Renal cortex interstitium (tissue), 11 donors: ENCODE measurements around the gene PODN. TPM values are rescaled to one million over a fixed set of nuclear protein-coding genes. Genes with fewer than 3 reads are reported as not detected.

Experiments
- DNase-seq, 11 donors: peaks; one replicate each; pipeline ENCODE4 v3.0.0-alpha.2; 2013; ENCODE audit warnings: low read depth in 9 of 11, low spot score in 4 of 11; ENCODE audit errors: extremely low read depth in 1 of 11
- polyA plus RNA-seq, 3 donors: library from polyadenylated mRNA; unstranded; fragments of 120-200 nt; gene quantifications; one replicate each; pipeline ENCODE4 v1.2.1, GENCODE V29; 2013; ENCODE audit not compliant: insufficient read length in 3 of 3

PODN gene
- polyA plus RNA-seq, 3 donors = 1.1 to 2.6 (median 2.6) TPM

DNA sequence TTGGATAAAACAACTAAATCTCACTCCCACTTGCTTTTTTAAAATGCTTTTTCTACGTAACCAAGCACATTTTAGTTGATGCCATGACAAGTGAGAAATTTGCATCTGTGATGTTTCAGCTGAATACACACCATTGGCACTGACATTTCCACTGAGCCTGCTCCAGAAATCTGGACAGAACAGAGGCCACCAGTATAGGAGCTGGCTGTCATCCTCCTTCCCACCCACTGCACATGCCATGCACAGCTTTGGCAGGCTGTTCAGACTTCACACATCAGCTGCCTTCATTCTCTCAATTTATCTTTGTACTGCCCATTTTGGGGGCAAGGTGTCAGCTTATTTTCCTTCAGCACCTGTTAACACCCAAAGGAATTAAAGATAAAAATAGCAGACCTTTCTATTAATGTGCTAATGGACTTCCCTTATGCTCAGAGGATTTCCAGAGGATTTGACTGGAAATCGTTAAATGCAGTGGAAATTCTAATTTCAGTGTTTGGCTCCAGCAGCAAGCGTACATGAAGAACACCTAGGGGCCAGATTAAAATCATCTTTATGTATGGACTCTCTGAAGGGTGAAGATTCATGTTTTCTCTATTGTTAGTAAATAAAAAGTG, 12.9 kb upstream of the PODN start:
- DNase-seq = no peak

DNA sequence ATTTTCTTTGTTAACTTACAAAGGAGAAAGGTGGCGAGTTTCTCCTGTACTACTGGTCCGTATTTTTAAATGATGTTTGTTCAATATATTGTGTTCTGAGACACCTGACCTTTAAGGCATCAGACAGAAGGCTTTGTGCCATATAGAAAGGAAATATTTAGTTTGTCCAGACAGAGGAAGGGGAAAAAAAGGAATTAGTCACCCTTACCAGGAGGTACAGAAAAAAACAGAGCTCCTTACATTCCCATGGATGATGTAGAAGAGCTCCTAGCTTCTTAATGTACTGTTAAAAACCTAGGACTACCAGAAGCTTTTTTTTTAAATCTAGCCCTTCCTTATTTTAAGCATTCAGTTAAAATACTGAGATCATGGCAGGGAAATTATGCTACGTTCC, 12.4 kb upstream of the PODN start:
- no peak for DNase-seq

DNA sequence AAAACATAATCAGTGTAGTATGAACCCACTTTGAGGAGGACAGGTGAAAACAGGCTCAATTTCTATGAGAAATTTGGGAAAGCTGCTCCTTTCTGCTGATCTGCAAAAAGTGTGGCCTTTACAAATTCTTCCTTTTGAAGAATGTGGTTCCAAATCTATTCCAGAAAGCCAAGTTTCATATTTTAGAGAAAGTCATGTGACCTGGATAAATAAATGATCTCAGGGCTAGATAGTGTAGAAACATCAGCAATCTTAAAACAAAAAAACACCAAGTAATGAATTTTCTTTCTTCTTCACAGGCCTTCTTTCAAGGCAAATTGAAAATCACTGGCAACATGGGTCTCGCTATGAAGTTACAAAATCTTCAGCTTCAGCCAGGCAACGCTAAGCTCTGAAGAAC, 11.7 kb upstream of the PODN start:
- no peak for DNase-seq

DNA sequence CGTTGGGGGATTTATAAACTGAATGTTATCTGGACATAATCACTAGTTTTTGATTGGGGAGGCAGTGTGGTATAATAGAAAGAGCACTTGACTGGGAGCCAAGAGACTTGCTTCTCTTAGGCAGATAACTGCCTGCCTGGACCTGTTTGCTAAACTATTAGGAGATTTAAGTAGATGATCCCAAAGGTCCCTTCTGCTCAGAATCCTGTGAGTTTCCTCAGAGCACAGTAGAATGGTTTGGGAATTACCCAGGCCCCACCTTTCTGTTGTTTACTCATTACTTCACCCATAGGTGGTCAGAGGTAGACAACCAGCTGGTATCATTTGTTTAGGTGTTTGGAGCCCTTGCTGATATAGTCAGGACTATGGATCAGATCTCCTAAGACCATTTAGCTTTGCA, 10.3 kb upstream of the PODN start:
- DNase-seq = no peak

DNA sequence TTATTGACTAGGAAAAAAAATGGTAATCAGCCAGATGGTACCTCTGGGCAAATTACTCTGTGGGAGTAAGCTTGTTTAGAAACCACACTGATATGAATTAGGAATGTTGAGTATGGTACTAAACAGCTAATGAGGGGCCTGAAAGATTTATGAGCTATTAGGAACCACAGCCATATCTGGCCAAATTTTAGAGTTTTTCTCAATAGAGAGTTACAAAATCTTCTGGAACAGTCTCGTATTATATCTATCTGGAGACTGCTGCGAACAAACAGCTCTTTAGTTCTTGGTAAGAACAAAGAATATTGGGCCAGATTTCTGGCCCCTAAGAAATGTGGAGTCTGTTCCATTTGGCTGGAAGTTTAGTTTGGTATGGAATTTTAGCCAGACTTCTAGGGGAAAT, 4.9 kb upstream of the PODN start:
- DNase-seq = no peak

DNA sequence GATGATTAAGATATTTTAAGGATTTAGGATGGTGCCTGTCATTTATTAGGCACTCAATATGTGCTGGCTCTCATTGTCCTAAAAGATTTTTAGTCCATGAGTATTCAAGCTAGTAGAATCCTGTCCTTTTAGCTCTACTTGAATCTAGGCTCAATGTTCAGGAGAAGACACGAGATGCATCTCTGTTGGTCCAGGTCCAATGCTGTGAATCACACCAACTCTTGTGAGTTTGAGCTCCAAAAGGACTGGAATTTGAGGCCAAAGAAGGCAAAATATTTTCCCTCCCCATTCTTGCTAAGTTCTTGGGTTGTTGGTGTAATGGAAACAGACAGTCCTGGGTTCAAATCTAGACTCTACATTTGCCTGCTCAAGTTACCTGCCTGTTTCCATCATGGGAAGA, 1.4 kb upstream of the PODN start:
- DNase-seq = no peak

DNA sequence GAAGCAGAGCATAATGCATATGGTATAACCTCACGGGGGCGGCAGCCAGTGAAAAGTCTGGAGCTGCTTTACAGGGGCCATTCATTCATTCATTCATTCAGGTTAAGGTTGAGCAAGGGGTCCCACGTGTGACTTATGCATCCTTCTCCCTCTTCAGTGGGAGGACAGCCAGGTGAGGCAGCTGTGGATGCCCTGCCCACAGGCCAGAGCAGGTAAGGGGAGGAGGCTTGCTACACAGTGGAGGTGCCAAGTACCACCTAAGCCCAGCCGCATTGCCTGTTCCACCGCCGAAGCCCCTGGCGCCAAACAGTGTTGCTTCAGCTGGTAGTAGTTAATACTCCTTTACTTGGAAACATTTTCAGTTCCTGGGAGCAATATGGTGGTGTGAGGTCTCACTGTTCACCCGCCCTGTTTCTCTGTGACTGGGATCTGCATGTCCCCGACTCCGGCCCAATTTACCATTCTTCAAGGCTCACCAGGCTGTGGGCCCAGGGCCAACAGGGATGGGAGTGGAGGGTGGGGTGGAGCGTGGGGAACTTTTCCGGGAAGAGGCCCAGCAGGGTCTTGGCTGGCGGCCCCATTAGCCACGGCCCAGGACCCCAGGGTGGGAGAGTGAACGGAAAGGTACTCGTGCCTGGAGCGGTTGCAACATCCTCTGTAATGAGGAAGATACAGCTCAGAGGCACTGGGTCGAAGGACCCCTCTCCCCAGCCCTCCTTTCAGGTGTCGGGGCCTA, 722 bp upstream of the PODN start:
- peak in 1 of 11 donors; percentile 11 for DNase-seq

DNA sequence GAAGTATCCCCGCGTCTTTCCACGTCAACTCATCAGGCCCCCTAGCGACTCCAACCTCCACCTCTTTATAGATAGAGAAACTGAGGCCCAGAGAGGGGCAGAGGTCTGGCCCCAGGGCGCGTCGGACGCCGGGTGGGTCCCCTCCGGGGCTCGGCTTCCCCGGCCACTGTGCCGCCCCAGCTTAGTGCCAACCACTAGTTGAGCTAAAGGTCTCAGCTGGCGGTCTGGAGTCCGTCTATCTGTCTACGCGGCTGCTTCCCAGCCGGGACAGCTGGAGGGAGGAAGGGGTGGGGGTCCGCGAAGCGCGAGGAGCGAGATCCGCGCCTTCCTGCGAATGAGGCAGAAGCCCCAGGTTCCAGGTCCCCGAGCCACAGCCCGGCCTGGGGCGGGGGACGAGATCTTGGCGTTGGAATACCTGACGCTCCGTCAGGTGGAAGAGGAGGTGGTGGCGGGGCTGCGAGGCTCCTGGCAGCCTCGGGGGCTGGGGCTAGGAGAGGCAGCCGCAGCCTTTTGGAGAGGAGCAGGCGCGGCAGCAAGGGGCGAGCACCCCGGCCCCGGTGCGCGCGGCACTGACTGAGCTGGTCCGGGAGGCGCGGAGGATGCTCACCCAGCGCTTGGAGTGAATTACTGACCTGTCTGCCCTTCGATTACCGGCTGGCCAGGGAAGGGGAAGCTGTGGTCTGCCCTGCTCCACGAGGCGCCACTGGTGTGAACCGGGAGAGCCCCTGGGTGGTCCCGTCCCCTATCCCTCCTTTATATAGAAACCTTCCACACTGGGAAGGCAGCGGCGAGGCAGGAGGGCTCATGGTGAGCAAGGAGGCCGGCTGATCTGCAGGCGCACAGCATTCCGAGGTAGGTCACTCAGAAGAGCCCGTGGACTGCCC, 937 bp downstream of the PODN start:
- DNase-seq = peak in 1 of 11 donors; percentile 16

DNA sequence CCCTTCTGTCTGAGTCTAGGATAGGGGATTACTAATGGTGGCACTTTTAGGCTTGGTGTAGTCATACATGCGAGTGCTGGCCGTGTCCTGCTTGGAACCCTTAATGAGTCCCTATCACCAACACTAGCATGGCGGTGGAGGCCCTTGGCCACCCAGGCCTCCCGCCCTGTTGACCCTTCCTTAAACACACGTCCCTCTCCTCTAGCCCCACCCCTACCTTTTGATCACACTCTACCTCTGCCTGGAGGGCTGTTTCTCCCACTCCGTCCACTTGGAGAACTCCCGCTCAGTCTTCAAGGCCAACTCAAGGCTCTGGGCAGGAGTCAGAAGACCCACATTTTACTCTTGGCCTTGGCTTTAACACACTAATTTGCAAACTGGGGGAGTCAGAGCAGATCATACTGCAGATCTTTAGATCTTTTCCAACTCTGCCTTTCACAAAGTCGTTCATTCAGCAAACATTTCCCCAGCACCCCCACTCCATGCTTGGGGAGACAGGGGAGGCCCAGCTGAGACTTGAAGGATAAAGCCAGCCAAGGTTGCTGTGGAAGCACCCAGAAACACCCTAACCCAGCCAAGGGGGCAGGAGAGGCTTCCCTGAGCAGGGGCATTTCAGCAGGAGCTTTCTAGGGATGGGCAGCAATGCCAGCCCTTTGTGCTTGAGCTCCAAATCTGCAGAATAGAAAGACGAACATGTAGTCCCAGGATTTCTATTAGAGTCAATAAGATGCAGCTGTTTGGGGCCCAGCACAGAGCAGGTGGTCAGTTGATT, 1.9 kb downstream of the PODN start:
- DNase-seq = no peak

DNA sequence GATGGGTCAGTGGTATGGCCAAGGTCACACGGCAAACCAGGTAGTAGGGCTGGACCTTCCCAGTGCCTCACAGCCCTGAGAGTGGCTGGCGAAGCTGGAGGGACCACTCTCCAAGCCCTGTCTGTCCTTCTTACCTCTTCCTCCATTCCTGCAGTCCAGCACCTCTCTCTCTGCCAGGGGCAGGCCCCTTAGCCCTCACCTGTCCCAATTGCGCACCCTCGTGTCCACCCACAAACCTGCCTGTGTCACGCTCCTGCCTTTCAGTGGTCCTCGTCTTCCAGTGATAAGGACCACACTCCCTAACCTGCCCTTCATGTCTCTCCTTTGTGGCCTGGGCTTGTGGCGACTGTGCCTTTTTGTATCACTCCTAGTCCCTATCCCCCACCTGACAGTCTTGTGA, 3.4 kb downstream of the PODN start:
- DNase-seq = no peak

DNA sequence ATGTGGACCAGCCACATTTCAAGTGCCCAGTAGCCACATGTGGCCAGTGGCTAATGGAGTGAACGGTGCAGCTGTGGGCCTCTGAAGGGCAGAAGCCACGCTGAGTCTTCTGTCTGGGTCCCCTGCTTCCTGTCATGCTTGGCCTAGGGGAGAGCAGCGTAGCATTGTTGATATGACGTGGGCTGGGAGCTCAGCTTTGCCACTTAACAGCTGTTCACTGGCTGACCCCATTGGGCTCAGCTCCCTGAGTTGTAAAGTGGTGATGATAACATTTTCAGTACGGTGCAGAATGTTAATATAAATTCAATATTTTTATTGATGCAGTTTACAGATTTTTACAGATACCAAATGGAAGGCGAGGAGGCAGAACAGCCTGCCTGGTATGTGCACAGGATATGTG, 4.5 kb downstream of the PODN start:
- no peak for DNase-seq

DNA sequence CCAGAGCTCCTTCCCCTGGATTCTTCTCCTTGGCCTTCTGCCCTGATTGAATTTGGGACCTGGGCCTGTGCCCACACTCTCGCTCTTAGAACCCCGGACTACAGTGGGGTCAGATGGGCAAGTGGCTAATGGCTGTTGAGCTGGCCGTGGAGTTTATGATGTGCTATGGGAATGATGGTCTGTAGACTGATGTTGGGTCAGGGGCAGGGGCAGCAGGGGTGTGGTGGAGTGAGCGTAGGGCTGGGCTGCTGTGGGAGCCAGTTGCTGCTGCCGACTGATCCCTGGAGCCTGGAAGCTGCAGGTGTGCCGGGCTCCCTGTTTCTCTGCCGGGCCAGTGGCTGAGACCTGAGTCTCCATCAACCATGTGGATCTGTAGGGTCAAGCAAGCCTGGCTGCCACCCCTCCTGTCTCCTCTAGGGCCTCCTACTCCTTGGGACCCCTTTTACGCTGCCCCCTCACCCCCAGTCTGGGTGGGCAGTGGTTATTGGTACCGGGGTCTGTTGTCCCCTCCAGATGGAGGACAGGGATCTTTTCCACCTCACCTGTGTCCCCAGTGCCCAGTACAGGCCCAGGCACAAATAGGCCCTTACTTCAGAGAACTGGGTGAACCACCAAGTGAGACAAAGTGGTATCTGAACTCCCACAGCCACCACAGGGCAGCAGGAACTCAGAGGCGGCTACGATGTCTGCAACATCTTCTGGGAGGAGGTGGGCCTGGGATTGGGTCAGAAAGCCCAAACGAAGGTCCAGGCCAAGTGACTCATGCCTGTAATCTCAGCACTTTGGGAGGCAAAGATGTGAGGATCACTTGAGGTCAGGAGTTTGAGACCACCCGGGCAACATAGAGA, 5.1 kb downstream of the PODN start:
- DNase-seq = no peak

DNA sequence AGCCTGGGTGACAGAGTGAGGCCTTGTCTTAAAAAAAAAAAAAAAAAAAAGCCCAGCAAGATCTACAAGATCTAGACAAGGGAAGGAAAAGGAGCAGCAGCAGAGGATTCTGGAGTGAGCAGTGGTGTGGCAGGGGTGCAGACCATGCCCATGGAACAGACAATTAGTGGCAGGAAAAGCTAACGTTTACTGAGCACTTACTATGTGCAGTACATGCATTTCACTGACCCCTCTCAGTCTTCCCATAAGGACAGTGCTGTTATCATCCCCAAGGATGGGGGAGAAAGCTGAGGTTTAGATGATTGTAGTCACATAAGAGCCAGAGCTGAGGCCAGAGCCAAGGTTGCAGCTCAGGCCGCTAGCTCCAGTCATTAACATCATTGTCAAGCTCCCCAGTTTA, 5.9 kb downstream of the PODN start:
- no peak for DNase-seq

DNA sequence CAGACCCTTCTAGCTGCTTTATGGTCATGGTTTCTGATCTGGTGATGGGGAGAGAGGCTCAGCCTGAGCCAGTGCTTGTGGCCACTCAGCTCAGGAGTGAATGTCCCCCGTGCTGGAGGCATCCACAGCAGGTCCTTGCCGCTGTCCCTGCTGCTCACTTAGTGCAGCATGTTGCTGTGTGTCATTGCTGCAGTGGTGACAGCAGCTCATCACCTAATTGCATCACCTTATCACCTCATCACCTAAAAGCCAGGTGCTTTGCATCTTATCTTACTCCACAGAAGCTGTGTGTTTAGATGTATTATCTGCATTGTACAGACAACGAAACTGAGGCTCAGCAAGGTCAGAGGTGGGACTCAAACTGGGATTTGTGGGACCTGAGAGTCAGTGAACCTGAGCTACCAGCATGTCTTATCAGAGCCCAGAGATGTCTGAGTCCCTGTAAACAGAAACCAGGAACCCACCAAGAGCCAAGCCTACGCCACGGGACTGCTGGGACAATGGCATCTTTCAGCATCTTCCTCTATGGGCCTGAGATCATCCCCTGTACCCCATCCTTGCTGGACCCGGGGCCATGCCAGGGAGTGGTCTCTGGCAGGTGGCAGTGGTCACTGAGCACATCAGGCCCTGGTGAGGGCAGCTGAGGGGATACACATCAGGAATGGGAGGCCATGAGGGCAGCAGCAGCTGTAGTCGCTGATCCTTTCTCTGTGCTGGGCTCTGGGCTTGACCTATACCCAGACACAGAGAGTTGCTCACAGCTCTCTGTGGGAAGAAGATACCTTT, 6.5 kb downstream of the PODN start:
- DNase-seq = no peak

DNA sequence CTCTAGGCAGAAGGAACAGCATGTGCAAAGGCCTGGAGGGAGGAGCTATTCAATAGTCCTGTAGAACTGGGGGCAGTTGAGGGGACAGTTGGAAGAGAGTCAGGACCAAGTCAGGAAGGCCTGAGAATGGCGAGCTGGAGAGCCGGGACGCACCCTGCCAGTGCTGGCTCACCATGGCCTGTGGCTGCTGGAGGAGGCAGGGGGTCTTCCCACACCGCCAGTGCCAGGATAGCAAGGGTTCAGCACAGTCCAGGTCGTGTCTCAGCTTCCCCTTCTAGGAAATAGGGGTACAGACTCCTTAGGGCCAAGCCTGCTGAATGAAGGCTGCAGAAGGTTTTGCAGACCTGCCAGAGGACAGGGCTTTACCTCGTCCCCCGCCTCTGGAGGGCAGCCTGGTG, 7.3 kb downstream of the PODN start:
- DNase-seq = no peak

DNA sequence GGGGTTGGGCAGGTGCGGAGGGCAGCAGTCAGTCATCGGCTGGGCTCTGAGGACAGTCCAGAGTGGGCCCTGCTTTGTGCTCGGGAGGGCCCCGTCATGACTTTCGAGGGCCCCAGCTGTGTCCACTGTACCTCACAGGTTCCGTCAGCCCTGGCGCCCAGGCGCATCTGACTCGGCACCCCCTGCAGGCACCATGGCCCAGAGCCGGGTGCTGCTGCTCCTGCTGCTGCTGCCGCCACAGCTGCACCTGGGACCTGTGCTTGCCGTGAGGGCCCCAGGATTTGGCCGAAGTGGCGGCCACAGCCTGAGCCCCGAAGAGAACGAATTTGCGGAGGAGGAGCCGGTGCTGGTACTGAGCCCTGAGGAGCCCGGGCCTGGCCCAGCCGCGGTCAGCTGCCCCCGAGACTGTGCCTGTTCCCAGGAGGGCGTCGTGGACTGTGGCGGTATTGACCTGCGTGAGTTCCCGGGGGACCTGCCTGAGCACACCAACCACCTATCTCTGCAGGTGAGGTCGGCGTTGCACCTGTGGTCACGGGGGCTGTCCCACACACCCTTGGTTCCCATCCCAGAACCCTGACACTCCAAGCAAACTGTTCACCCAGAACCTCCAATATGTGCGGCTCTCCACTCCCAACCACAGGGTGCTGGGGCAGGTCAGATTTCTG, 7.8 kb downstream of the PODN start:
- DNase-seq = no peak

DNA sequence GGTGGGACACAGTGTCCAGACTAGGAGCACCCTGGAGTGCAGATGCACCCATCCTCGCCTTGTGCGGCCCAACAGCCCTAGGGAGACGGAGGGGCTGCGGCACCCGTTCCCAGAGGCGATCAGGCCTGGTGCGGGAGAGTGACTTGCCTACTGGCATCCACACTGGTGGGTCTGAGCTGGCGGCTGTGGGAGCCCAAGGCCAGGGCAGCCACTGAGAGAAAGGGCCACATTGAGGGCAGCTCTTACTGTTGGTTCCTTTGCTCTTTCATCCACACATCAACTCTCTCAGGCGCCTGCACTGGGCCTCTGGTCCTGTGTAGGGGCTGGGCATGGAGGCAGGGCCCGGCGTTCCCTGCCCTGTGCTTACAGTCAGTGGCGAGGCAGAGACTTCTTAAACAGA, 8.6 kb downstream of the PODN start:
- DNase-seq = no peak
